ENCODE measurements around the gene DCDC2. TPM values are rescaled to one million over a fixed set of nuclear protein-coding genes. Genes with fewer than 3 reads are reported as not detected.

Gene DCDC2
- total RNA-seq, 1 experiment from 2014 or later = 1.8 TPM

GRCh38 chr6:24382220-24382540 is 24.3 kb upstream of the DCDC2 start (continued):
- TF ChIP-seq ZNF671 (CRISPR knock-in tag; IDR thresholded peaks at IDR 0.05) (no peak), JAZF1 (CRISPR knock-in tag; IDR thresholded peaks at IDR 0.05) (no peak), CBFB (CRISPR knock-in tag; IDR thresholded peaks at IDR 0.05; ENCODE audit: low read depth) (no peak), AR (CRISPR knock-in tag; IDR thresholded peaks at IDR 0.05) (no peak), ZNF396 (CRISPR knock-in tag; IDR thresholded peaks at IDR 0.05; ENCODE audit: borderline replicate concordance) (no peak), ATF6 (CRISPR knock-in tag; IDR thresholded peaks at IDR 0.05) (no peak), SMAD3 (CRISPR knock-in tag; IDR thresholded peaks at IDR 0.05; ENCODE audit: borderline replicate concordance) (no peak), ESRRA (CRISPR knock-in tag; IDR thresholded peaks at IDR 0.05; ENCODE audit: borderline replicate concordance) (no peak), SOX15 (CRISPR knock-in tag; IDR thresholded peaks at IDR 0.05) (no peak), TEAD1 (CRISPR knock-in tag; IDR thresholded peaks at IDR 0.05) (no peak), ZNF232 (CRISPR knock-in tag; IDR thresholded peaks at IDR 0.05) (no peak)

- ChIA-PET POLR2A (interaction anchor here (1.2 kb wide), 1 partner anchor 99 kb away, joined by 3 read pairs; no protein-coding TSS in a partner anchor), CTCF (interaction anchor here (0.8 kb wide), 1 partner anchor 22 kb away, joined by 3 read pairs; no protein-coding TSS in a partner anchor)
- no peak for TF ChIP-seq ZNF423 (CRISPR knock-in tag; IDR thresholded peaks at IDR 0.05)
- no peak for TF ChIP-seq ATF3 (CRISPR knock-in tag; conservative IDR thresholded peaks at IDR 0.05)
- TF ChIP-seq JAZF1 (CRISPR knock-in tag; IDR thresholded peaks at IDR 0.05) = no peak
- no peak for TF ChIP-seq ZNF512 (CRISPR knock-in tag; IDR thresholded peaks at IDR 0.05; ENCODE audit: borderline replicate concordance)
- no peak for TF ChIP-seq AR (CRISPR knock-in tag; IDR thresholded peaks at IDR 0.05)
- TF ChIP-seq FOXP1 (CRISPR knock-in tag; IDR thresholded peaks at IDR 0.05; ENCODE audit: borderline replicate concordance) = no peak
- peaks cover 3% of the 10 kb centered on the region; the same call in 1 of the 2 replicates for H3K36me3 Mint-ChIP-seq
- DNase-seq (ENCODE audit: low spot score) (no peak), ATAC-seq (no peak)
- no peak overlapping the region for H3K27ac Mint-ChIP-seq
- H3K4me1 Mint-ChIP-seq = peaks cover 5% of the 10 kb centered on the region
- H3K4me3 Mint-ChIP-seq = no peak overlapping the region
- H3K27me3 Mint-ChIP-seq (ENCODE audit: low read depth) = no peaks in the 10 kb centered on the region
- no peaks in the 10 kb centered on the region; the same call in 1 of the 2 replicates for H3K9me3 Mint-ChIP-seq
Measured at GRCh38 chr6:24381476-24382219, 23.8 kb upstream of the DCDC2 start.
